Measurements from ENCODE around the gene PARD3. TPM values are rescaled to one million over a fixed set of nuclear protein-coding genes. Genes with fewer than 3 reads are reported as not detected.
A peak's percentile ranks its signal among the peaks of the same experiment; 100 is the strongest.

Gene PARD3
- total RNA-seq, 1 experiment from 2014 or later: 51.8 TPM

DNA sequence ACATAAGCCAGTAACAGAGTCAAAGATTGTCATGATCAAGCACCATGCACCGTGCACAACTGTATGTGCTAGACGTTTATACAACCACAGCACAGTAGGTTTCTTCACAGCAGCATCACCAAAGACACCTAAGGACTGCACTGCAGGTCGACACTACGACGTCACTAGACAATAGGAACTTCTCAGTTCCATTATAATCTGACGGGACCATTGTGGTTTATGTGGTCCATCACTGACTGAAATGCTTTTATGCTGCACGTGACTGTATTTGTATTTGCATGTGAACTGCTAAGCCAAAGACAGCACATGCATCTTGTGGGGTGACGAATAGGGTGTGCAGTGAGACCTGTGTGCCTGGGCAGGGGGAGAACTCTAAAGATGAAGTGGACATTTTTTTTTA lies 164.9 kb downstream of the PARD3 start (continued):
- TF ChIP-seq, protein P1, sequence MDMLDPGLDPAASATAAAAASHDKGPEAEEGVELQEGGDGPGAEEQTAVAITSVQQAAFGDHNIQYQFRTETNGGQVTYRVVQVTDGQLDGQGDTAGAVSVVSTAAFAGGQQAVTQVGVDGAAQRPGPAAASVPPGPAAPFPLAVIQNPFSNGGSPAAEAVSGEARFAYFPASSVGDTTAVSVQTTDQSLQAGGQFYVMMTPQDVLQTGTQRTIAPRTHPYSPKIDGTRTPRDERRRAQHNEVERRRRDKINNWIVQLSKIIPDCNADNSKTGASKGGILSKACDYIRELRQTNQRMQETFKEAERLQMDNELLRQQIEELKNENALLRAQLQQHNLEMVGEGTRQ (CRISPR knock-in tag; IDR thresholded peaks at IDR 0.05): no peak
- TF ChIP-seq, protein P2, sequence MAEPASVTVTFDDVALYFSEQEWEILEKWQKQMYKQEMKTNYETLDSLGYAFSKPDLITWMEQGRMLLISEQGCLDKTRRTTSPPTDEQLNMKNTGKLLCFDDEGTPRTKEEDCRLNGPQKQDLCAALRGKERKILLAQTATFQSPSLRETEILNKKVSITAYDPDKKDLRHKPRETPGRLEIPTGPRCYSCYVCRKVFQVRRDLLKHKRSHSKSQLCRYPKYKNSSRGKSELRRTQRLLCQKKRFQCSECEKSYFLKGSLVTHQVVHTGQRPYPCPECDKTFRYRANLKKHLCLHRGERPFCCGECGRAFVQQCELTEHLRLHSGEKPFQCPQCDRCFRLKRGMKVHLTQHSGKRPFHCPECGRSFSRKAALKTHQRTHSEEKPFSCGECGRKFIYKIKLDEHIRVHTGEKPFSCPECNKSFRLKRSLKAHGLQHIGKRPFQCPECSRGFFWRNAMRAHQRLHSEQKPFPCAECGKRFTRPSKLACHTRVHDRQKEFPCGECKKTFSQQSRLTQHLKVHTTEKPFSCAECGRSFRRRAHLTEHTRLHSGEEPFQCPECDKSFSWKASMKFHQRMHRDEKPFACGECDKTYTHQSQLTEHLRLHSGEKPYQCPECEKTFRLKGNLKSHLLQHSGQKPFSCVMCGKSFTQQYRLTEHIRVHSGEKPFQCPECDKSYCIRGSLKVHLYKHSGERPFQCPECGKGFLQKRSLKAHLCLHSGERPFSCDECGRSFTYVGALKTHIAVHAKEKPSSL (CRISPR knock-in tag; conservative IDR thresholded peaks at IDR 0.05): no peak
- TF ChIP-seq, protein P3, sequence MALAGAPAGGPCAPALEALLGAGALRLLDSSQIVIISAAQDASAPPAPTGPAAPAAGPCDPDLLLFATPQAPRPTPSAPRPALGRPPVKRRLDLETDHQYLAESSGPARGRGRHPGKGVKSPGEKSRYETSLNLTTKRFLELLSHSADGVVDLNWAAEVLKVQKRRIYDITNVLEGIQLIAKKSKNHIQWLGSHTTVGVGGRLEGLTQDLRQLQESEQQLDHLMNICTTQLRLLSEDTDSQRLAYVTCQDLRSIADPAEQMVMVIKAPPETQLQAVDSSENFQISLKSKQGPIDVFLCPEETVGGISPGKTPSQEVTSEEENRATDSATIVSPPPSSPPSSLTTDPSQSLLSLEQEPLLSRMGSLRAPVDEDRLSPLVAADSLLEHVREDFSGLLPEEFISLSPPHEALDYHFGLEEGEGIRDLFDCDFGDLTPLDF (CRISPR knock-in tag; IDR thresholded peaks at IDR 0.05): no peak
- no peak for TF ChIP-seq NR2C2 (CRISPR knock-in tag; IDR thresholded peaks at IDR 0.05)
- TF ChIP-seq ZBTB21 (CRISPR knock-in tag; IDR thresholded peaks at IDR 0.05; ENCODE audit: borderline replicate concordance): no peak
- no peak for TF ChIP-seq NFYB (CRISPR knock-in tag; conservative IDR thresholded peaks at IDR 0.05; ENCODE audit: low read depth)

DNA sequence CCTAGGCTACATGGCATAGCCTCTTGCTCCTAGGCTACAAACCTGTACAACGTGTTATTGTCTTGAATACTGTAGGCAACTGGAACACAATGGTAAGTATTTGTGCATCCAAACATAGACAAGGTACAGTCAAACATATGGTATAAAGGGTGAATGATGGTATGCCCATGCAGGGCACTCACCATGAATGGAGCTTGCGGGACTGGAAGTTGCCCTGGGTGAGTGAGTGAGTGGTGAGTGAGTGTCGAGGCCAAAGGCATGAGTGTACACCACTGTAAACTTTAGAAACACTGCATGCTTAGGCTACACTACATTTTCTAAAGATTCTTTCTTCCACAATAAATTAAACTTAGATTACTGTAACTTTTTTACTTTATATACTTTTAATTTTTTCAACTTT lies 165.7 kb downstream of the PARD3 start:
- H3K27me3 Mint-ChIP-seq (ENCODE audit: low read depth): no peaks in the 10 kb centered on the region
- DNase-seq (ENCODE audit: low spot score) (no peak), ATAC-seq (no peak)
- H3K27ac Mint-ChIP-seq: peak overlapping the region; percentile 66; the same call in 1 of the 2 replicates
- peaks cover 62% of the 10 kb centered on the region for H3K4me1 Mint-ChIP-seq
- H3K4me3 Mint-ChIP-seq: no peak overlapping the region
- no peaks in the 10 kb centered on the region for H3K36me3 Mint-ChIP-seq
- ChIA-PET POLR2A (no interaction called here), CTCF (interaction anchor here (0.8 kb wide), 1 partner anchor 11 kb away, joined by 3 read pairs; no protein-coding TSS in a partner anchor)
- H3K9me3 Mint-ChIP-seq: no peaks in the 10 kb centered on the region
- TF ChIP-seq FOXP1 (CRISPR knock-in tag; IDR thresholded peaks at IDR 0.05; ENCODE audit: borderline replicate concordance) (no peak), ELF4 (CRISPR knock-in tag; IDR thresholded peaks at IDR 0.05; ENCODE audit: low read depth) (no peak), SMAD4 (CRISPR knock-in tag; IDR thresholded peaks at IDR 0.05) (no peak), ZNF219 (CRISPR knock-in tag; IDR thresholded peaks at IDR 0.05; ENCODE audit: borderline replicate concordance) (no peak), ATF1 (CRISPR knock-in tag; IDR thresholded peaks at IDR 0.05) (no peak), RORB (CRISPR knock-in tag; IDR thresholded peaks at IDR 0.05) (no peak), ZNF416 (CRISPR knock-in tag; IDR thresholded peaks at IDR 0.05) (no peak), PRRX2 (CRISPR knock-in tag; IDR thresholded peaks at IDR 0.05) (no peak), HMGA2 (CRISPR knock-in tag; IDR thresholded peaks at IDR 0.05) (no peak), SP1 (CRISPR knock-in tag; conservative IDR thresholded peaks at IDR 0.05) (no peak)
- TF ChIP-seq, protein P4, sequence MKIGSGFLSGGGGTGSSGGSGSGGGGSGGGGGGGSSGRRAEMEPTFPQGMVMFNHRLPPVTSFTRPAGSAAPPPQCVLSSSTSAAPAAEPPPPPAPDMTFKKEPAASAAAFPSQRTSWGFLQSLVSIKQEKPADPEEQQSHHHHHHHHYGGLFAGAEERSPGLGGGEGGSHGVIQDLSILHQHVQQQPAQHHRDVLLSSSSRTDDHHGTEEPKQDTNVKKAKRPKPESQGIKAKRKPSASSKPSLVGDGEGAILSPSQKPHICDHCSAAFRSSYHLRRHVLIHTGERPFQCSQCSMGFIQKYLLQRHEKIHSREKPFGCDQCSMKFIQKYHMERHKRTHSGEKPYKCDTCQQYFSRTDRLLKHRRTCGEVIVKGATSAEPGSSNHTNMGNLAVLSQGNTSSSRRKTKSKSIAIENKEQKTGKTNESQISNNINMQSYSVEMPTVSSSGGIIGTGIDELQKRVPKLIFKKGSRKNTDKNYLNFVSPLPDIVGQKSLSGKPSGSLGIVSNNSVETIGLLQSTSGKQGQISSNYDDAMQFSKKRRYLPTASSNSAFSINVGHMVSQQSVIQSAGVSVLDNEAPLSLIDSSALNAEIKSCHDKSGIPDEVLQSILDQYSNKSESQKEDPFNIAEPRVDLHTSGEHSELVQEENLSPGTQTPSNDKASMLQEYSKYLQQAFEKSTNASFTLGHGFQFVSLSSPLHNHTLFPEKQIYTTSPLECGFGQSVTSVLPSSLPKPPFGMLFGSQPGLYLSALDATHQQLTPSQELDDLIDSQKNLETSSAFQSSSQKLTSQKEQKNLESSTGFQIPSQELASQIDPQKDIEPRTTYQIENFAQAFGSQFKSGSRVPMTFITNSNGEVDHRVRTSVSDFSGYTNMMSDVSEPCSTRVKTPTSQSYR (CRISPR knock-in tag; IDR thresholded peaks at IDR 0.05): no peak
- TF ChIP-seq, protein P5, sequence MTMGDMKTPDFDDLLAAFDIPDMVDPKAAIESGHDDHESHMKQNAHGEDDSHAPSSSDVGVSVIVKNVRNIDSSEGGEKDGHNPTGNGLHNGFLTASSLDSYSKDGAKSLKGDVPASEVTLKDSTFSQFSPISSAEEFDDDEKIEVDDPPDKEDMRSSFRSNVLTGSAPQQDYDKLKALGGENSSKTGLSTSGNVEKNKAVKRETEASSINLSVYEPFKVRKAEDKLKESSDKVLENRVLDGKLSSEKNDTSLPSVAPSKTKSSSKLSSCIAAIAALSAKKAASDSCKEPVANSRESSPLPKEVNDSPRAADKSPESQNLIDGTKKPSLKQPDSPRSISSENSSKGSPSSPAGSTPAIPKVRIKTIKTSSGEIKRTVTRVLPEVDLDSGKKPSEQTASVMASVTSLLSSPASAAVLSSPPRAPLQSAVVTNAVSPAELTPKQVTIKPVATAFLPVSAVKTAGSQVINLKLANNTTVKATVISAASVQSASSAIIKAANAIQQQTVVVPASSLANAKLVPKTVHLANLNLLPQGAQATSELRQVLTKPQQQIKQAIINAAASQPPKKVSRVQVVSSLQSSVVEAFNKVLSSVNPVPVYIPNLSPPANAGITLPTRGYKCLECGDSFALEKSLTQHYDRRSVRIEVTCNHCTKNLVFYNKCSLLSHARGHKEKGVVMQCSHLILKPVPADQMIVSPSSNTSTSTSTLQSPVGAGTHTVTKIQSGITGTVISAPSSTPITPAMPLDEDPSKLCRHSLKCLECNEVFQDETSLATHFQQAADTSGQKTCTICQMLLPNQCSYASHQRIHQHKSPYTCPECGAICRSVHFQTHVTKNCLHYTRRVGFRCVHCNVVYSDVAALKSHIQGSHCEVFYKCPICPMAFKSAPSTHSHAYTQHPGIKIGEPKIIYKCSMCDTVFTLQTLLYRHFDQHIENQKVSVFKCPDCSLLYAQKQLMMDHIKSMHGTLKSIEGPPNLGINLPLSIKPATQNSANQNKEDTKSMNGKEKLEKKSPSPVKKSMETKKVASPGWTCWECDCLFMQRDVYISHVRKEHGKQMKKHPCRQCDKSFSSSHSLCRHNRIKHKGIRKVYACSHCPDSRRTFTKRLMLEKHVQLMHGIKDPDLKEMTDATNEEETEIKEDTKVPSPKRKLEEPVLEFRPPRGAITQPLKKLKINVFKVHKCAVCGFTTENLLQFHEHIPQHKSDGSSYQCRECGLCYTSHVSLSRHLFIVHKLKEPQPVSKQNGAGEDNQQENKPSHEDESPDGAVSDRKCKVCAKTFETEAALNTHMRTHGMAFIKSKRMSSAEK (CRISPR knock-in tag; IDR thresholded peaks at IDR 0.05; ENCODE audit: borderline replicate concordance): no peak
- TF ChIP-seq, protein P6, sequence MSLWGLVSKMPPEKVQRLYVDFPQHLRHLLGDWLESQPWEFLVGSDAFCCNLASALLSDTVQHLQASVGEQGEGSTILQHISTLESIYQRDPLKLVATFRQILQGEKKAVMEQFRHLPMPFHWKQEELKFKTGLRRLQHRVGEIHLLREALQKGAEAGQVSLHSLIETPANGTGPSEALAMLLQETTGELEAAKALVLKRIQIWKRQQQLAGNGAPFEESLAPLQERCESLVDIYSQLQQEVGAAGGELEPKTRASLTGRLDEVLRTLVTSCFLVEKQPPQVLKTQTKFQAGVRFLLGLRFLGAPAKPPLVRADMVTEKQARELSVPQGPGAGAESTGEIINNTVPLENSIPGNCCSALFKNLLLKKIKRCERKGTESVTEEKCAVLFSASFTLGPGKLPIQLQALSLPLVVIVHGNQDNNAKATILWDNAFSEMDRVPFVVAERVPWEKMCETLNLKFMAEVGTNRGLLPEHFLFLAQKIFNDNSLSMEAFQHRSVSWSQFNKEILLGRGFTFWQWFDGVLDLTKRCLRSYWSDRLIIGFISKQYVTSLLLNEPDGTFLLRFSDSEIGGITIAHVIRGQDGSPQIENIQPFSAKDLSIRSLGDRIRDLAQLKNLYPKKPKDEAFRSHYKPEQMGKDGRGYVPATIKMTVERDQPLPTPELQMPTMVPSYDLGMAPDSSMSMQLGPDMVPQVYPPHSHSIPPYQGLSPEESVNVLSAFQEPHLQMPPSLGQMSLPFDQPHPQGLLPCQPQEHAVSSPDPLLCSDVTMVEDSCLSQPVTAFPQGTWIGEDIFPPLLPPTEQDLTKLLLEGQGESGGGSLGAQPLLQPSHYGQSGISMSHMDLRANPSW (CRISPR knock-in tag; conservative IDR thresholded peaks at IDR 0.05; ENCODE audit: low read depth): no peak
- TF ChIP-seq, protein P1 (CRISPR knock-in tag; IDR thresholded peaks at IDR 0.05): no peak
- TF ChIP-seq, protein P7, sequence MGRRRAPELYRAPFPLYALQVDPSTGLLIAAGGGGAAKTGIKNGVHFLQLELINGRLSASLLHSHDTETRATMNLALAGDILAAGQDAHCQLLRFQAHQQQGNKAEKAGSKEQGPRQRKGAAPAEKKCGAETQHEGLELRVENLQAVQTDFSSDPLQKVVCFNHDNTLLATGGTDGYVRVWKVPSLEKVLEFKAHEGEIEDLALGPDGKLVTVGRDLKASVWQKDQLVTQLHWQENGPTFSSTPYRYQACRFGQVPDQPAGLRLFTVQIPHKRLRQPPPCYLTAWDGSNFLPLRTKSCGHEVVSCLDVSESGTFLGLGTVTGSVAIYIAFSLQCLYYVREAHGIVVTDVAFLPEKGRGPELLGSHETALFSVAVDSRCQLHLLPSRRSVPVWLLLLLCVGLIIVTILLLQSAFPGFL (CRISPR knock-in tag; IDR thresholded peaks at IDR 0.05; ENCODE audit: borderline replicate concordance): no peak
